ENCODE data around the gene COG2. TPM values are rescaled to one million over a fixed set of nuclear protein-coding genes. Genes with fewer than 3 reads are reported as not detected.

Gene COG2
- total and polyA plus RNA-seq, 2 of the 13 experiments (the other 11 are each of a cell fraction or from before 2014, with no cell fraction given), result 16.8 to 36.3 TPM

- no TSS peak for BruUV-seq (replicated peaks)
- Histone ChIP-seq H3K36me3 (replicated peaks in 1 of 2; ENCODE audit: control insufficient read depth in 1 of 2, insufficient read depth in 2 of 2, low read length in 2 of 2) (no peaks in the 10 kb centered on the region), H3K9ac (ENCODE audit: insufficient read depth, low read depth, low read length) (no peak overlapping the region), H2AFZ (ENCODE audit: low read length) (no peak overlapping the region), H3K4me2 (ENCODE audit: low read depth, low read length) (peak overlapping the region; percentile 36), H4K20me1 (ENCODE audit: insufficient read depth, low read length) (no peaks in the 10 kb centered on the region), H3K4me3 (replicated peaks in 1 of 3; ENCODE audit: insufficient read depth in 1 of 3, low read depth in 2 of 3, low read length in 3 of 3) (no peak overlapping the region), H3K9me3 (ENCODE audit: low read length) (peaks cover 26% of the 10 kb centered on the region), H3K27ac (ENCODE audit: extremely low read length, insufficient read depth, low read length) (peak overlapping the region; percentile 48), H3K79me2 (ENCODE audit: insufficient read depth, low read length) (no peaks in the 10 kb centered on the region), H3K4me1 (ENCODE audit: insufficient read depth, low read length) (peaks cover 63% of the 10 kb centered on the region), H3K27me3 (ENCODE audit: control insufficient read depth in 1 of 2, insufficient read depth in 2 of 2, low read length in 2 of 2) (no peaks in the 10 kb centered on the region)
- FAIRE-seq (peak; percentile 75), ATAC-seq (peak; percentile 42), DNase-seq (ENCODE audit: low spot score) (peak; percentile 90)
- in situ Hi-C loops (cut with HindIII; ENCODE audit: extremely low pct_ligation_motif_present, low pct_unique_long_range_greater_than_20kb) (no loop called here), intact Hi-C loops (cut with micrococcal nuclease; ENCODE audit: unreplicated experiment) (no loop called here)
- CTCF ChIA-PET (ENCODE audit: low intra/inter-chr PET ratio, low total read pairs), result interaction anchor here (0.9 kb wide), 1 partner anchor 17 kb away, joined by 3 read pairs; no protein-coding TSS in a partner anchor
- POLR2A ChIA-PET, result interaction anchor here (1.4 to 3.0 kb wide), 2 partner anchors 11 to 28 kb away, joined by 4 to 24 read pairs; partner anchors contain the start of gene AGT
- 3% methylated on average over 6 of the region's 6 CpGs for WGBS (ENCODE audit: low lambda C conversion rate)
- TF ChIP-seq EHMT2 (IDR thresholded peaks at IDR 0.05; ENCODE audit: borderline replicate concordance, low read depth, low read length) (peak; percentile 75; the same call in 1 of the 2 replicates), SETDB1 (CRISPR knock-in tag; IDR thresholded peaks at IDR 0.05; ENCODE audit: borderline replicate concordance) (no peak), RXRB (CRISPR knock-in tag; IDR thresholded peaks at IDR 0.05; ENCODE audit: borderline replicate concordance) (peak; percentile 69; the same call in 1 of the 2 replicates), HNF1B (CRISPR knock-in tag; IDR thresholded peaks at IDR 0.05) (0 out of 2 replicates have a peak, but pooled peaks have one; percentile 22), SSRP1 (CRISPR knock-in tag; IDR thresholded peaks at IDR 0.05) (no peak), PRDM15 (CRISPR knock-in tag; IDR thresholded peaks at IDR 0.05) (no peak), ZNF44 (CRISPR knock-in tag; IDR thresholded peaks at IDR 0.05) (no peak), YY1 (IDR thresholded peaks at IDR 0.05; ENCODE audit: insufficient read depth, insufficient replicate concordance, low read depth, low read length) (no peak), MTA1 (CRISPR knock-in tag; IDR thresholded peaks at IDR 0.05; ENCODE audit: borderline replicate concordance) (no peak), ZNF589 (CRISPR knock-in tag; conservative IDR thresholded peaks at IDR 0.05) (no peak), MATR3 (CRISPR knock-in tag; IDR thresholded peaks at IDR 0.05) (no peak), PLSCR1 (CRISPR knock-in tag; IDR thresholded peaks at IDR 0.05; ENCODE audit: borderline replicate concordance) (no peak), TFAP4 (IDR thresholded peaks at IDR 0.05; ENCODE audit: borderline replicate concordance, low read depth) (no peak)
These were observed 83.2 kb downstream of the COG2 start for GRCh38 chr1:230725256-230726012.
